Breast epithelium (tissue), 3 donors: ENCODE data around the gene SPRYD7.

Experiments used
- CTCF ChIP-seq, 3 donors: fragments of 450-650 bp; IDR thresholded peaks; one replicate each; pipeline ENCODE4 v1.5.1; 2016 to 2017; ENCODE audit warnings: antibody characterized with exemption in 3 of 3, mild to moderate bottlenecking in 3 of 3, moderate library complexity in 3 of 3
- POLR2A ChIP-seq: fragments of 450-650 bp; IDR thresholded peaks from one replicate; pipeline ENCODE4 v1.6.1; 2016; ENCODE audit warnings: antibody characterized with exemption, mild to moderate bottlenecking, moderate library complexity

- TF ChIP-seq CTCF (IDR thresholded peaks at IDR 0.05), result no peak
- no peak for TF ChIP-seq POLR2A
Observed at GRCh38 chr13:49908637-49909036, 27.5 kb downstream of the SPRYD7 start.
